Bone marrow (tissue), 2 donors: ENCODE measurements around the gene GPATCH8.
"Not testable (repeated sequence)": the region's sequence is repeated elsewhere in the genome, so short reads cannot be mapped to it uniquely, and the experiment has no call there.

Experiments used
- DNase-seq, 2 donors: peaks; one replicate each; lab custom pipeline; 2025; lab: John Stamatoyannopoulos, UW

The GPATCH8 gene

DNA sequence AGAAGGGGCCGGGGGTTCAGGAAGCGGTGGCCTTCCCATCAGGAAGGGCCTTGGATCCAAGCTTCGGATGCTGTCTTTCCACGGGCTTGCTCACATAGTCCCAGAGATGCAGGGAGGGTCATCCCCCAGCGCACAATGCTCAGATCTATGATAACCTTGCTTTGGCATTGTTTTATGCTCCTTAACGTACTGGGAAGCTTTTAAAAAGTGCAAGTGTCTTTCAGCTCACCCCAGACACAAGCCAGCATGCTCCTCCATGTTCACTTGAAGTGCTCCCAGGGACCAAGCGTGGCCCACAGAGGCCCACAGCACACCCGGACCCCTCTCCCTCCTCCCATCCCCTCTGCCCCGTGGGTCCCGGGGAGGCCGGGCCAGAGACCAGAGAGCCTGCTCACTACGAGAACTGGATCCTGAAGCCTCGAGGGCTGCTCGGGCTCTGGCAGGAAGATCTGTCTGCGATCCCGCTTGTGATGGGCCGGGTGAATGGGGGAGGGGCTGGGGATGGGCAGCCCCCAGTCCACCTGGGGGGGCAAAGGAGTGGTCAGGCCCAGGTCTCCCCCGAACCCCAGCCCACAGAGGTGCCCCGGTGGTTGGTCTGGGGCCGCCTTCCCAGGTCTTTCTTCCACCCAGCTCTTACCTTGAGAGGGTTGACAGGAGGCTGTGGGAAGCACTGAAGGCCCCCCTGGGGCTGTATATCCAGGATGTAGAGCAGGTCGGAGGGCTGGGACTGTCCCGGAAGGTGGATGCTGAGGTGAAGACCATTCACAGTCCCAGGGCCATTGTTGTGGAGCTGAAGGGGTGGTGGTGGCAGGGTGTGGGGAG is 127.8 kb downstream of the GPATCH8 start:
- DNase-seq = no peak

DNA sequence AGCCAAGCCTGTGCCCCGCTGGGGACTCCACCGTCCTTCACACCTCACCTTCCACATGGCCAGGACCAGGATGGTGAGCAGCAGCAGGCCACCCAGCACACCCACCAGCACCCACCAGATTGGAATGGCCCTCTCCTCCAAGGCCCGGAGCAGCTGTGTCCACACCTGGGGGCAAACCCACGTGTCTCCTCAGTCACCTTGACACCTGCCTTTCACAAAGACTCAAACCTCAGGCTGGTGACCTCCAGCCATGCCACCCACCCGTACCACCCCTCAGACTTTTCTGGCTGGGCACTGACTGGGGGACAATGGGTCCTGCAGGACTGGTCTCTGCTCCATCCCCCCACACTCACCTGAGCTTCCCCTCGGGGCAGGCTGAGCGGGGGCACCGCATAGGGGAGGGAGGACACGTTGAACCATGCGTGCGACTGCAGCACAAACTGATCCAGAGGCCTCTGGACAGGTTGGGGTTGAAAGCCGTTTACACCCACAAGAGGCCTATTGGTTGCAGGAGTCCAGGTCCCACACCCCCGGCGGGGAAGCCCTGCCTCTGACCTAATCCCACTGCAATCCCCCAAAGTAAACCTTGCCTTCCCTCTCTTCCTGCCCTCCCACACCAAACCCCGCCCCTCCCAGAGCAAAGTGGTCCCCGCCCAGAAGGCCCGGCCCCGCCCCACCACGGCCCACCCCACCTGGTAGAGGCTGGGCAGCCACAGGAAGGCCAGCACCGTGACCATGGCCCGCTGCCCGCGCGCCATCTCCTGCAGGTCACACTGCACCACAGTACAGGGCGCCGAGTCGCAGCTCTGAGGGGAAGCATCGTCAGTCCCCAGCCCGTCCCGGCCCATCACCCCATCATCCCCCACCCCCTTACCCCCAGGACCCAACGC is 128.7 kb downstream of the GPATCH8 start:
- DNase-seq = no peak

DNA sequence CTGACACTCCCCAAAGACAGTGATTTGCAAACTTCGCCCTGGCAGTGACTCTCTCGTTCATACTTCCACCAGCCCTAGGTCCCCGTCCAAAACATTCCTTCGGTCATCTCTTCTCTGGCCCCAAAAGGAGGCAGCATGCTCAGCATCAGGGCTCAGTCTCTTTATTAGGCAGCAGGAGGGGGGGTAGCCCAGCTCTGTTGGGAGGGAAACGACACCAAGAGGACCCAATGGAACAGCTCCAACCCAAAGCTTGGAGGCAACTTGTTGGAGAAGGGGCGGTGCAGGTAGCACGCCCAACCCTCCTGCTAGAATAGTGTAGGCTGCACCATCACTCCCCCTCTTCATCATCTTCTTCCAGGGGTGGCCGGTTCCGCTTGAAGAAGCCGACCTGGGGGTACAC is 131.2 kb downstream of the GPATCH8 start:
- DNase-seq = no peak

DNA sequence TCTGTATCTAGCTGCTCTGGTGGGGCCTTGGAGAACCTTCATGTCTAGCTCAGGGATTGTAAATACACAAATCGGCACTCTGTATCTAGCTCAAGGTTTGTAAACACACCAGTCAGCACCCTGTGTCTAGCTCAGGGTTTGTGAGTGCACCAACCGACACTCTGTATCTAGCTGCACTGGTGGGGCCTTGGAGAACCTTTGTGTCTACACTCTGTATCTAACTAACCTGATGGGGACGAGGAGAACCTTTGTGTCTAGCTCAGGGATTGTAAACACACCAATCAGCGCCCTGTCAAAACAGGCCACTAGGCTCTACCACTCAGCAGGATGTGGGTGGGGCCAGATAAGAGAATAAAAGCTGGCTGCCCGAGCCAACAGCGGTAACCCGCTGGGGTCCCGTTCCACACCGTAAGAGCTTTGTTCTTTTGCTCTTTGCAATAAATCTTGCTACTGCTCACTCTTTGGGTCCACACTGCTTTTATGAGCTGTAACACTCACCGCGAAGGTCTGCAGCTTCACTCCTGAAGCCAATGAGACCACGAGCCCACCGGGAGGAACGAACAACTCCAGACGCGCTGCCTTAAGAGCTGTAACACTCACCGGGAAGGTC is 133.7 kb downstream of the GPATCH8 start:
- DNase-seq = not testable (repeated sequence)

DNA sequence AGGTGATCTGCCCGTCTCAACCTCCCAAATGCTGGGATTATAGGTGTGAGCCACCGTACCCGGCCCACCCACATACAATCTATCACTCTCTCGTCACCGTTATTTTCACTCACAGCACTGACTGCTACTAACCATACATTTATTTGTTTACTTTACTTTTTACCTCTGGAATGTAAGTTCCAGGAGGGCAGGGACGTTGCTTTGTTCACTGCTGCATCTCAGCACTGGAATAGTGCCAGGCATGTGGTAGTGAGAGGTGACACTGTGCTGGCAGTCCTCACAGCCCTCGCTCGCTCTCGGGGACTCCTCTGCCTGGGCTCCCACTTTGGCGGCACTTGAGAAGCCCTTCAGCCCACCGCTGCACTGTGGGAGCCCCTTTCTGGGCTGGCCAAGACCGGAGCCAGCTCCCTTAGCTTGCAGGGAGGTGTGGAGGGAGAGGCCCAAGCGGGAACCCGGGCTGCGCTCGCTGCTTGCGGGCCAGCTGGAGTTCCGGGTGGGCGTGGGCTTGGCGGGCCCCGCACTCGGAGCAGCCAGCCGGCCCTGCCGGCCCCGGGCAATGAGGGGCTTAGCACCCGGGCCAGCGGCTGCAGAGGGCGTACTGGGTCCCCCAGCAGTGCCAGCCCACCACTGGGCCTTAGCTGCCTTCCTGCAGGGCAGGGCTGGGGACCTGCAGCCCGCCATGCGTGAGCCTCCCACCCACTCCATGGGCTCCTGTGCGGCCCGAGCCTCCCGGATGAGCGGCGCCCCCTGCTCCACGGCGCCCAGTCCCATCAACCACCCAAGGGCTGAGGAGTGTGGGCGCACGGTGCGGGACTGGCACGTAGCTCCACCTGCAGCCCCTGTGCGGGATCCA is 134.6 kb downstream of the GPATCH8 start:
- DNase-seq = not testable (repeated sequence)

DNA sequence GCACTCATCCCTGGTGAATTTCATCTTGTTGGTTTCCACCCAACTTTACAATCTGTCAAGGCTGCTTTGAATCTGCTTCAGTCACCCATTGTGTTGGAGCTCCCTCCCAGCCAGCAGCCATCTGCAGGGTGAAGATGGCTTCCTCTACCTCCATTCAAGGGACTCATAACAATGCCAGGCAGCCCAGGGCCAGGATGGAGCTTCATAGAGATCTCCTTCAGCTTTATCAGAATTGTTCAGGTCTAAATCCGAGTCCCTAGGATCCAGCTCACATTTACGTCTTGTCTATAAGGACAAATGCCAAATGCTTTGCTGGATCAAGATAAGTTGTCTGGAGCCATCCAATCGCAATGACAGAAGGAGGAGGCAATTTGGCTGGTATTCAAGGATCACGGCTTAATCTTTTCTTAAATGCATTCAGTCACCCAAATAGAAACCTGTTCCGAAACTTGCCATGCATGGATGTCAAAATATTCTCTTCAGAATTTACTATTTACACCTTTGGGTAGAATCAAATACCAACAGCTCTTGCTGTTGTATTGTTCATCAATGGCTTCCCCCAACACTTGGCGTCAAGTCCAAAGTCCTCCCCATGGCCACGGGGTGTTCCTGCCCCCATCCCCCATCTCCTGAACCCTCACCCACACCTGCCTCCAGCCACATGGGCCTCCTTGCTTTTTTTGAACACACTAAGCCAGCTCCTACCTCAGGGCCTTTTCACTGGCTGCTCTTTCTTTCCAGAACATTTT is 135.8 kb downstream of the GPATCH8 start:
- no peak for DNase-seq

DNA sequence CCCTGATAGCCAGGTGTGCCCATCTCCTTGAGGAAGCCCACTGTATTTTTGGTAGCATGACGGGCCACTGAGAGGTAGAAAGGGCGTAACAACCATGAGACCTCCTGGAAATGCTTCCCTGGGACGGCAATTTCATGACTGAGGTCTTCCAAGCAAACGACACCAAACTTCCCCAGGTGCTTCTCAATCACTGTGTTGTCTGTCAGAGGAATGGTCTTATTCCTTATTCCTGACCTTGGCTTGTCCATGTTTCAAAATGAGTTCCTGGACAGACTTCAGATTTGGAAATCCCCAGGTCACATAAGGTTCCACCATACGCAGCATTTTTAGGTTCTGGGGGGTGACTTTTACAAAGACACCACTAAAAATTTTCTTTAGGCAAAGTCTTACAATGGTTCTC is 138.2 kb downstream of the GPATCH8 start:
- DNase-seq = not testable (repeated sequence)

DNA sequence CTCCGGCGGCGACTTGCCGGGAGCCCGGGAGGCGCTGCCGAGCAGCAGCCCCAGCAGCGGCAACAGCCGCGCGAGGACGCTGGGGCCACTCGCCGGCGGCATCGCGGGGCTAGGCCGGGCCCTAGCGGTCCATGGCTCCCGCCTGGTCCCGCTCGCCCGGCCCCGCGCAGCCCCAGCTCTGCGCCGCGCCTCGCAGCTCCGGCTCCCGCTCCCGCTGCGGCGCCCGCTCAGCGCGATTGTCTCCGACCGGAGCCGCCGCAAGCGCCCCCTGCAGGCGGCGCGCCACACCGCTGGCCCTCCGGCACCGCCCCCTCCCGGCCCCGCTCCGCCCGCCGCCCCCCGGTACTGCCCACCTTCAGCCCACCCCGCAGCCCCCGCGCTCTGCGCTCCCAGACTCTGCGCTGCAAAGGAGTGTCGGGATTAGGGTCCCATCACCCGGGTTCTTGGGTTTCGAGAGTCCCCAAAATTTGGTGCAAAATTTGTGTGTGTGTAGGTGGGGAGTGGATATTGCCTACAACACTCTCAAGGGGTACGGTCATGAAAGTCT is 139.5 kb downstream of the GPATCH8 start, which contains the start of gene FAM171A2:
Gene FAM171A2, minus strand, starts transcription at position 241 of the 547 bp plus-strand sequence. Its CDS starts 139 bp downstream, at position 102.
- peak; percentile 4 to 28 for DNase-seq

DNA sequence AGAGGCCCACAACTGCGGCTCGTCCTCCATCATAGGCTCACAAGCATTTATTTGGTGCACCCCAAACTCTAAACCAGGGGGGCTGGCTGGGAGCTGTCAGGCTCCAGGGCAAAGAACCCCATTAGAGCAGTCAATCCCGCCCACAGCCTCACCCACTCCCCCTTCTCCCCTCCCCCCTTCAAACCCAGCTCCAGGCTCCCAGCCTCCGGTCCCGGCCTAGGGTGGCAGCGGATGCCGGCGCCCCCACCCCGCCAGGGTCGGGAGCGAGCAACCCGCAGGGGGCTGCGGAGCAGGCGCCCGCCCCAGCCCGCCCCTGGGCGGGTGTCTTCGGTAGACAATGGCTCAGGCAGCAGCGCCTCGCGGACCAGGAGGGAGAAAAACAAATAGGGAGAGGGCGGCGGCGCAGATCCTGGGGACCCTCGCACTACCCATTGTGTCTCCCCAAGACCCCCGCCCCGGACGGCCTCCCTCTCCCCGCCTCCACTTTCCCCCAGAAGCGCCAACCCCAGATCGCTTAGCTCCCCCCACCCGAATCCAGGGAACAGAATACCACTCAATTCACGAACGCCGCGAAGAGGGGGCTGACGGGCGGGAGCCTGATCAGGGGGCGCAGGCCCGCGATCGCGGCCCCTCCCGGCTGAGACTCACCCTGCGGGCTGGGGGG is 140.1 kb downstream of the GPATCH8 start:
- DNase-seq = no peak

DNA sequence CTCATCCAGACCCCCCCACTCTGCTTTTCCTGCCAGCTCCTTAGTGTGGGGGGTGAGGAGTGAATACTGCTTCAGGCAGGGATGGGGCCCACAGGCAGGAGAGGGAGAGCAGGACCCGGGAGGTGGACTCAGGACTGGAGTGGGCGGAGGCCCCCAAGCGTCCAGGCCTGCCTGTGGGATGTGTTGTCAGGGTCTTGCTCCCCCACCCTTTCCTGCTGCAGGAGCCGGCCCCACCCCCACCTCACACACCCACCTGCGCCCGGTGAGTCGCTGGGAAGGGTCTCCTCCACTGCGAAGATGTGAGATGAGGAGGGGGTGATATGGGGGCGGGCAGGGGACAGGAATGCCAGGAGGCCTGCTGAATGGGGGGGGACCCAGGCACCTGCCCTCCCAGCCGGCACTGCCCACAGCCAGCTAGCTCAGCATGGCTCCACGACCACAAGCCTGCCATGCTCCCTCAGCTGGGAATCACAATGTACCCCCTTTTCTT is 140.7 kb downstream of the GPATCH8 start:
- DNase-seq = no peak

DNA sequence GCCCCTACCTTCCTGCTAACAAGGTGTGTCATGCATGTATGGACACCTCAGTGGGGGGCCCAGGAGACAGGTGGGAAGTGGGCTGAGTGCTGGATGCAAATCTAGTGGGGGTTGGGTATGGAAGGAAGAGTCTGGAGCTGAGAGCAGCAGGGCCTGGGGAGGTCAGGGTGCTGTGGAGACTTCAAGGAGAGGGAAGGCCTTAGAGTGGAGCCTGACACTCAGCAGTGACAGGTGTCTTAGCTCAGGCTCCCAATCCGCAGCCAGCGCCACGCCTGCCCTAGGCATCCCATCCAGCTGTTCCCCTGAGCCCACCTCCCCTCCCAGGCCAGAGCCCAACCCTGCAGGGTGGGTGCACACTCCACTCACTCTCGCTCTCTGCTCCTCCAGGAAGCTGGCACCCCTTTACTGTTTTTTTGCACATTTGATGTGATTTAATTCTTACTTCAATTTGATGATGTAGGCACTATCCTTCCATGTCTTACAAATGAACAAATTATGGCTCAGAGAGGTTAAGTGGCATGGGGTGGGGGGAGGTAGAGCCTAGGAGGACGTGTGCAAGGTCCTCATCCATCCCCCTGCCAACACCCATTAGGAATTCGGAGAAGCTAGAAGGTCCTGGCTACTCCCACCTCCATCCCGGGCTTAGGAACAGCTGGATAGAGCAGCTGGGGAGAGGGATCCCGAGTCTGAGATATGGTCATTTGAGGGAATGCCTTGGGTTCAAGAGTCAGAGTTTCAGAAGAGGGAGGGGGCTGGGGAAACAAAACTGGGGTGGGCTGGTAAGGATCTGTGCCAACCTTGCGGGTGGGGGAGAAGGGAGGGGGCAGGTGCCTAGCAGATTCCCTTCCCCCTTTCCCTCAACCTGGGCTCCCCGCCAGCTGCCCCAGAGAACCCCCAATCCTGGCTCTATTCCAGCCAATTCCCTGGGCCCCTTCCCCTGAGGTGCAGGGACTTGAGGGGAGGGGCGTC is 141.6 kb downstream of the GPATCH8 start:
- no peak for DNase-seq

DNA sequence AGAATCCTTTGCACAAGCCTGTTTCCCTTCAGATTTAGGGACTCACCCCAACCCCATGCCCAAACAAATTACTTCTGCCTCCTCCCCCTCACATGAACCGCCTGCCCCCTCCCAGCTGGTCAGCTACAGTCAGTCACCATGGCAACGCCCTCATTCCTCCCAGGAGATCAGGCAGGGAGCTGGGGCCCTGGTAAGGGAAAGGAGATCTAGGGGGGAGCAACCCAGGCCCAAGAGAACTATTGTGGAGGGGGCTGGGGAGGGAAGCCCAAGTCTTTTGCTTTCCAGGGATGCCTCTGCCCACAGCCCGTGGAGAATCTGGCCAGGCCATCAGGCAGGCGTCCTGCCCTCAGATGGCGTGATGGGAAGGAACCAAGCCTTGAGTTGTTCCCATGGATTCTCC is 142.4 kb downstream of the GPATCH8 start:
- DNase-seq = no peak

DNA sequence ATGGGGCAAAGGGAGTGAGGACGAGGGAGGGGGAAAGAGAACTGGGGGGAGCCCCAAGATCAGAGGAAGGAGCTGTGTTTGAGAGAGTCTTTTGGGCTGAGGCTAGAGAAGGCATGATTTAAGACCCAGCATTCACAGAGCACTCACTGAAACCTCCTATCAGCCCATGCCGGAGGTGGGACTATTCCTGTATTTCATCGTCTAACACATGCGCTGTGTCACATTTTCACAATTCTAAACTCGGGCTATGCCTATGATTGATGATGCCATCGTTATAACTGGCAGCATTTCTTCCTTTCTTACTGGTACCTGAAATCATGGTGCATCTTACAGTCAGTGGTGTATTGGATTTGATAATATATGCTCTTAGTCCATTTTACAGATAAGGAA is 143.1 kb downstream of the GPATCH8 start:
- DNase-seq = no peak

DNA sequence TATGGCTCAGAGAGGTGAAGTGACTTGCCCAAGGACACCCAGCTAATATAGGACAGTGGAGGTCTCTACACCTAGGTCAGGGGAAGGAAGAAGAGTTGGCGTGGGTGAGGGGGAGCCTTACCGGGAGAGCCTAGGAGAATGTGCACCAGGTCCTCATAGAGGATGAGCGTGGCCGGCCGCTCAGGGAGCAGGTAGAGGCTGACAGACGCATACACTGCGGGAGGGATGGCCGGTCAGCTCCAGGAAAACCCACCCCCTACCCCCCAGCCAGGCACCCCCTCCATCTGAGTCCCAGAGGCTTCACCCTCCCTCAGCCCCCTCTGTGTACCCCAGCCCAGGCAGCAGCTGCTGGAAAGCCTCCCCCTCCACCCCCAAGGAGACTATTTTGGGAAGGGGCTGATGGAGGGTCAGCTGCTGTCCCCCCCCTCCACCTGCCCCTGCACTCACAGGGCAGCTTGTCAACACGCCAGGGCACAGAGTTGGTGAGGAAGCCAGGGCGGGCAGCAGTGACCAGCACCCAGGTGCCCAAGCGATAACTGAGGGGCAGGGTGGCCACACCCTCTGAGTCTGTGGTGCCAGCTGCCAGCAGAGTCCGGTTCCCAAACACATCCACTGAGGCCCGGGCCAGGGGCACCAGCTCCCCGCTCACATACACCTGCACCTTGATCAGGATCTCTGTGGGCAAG is 143.6 kb downstream of the GPATCH8 start:
- DNase-seq = no peak

DNA sequence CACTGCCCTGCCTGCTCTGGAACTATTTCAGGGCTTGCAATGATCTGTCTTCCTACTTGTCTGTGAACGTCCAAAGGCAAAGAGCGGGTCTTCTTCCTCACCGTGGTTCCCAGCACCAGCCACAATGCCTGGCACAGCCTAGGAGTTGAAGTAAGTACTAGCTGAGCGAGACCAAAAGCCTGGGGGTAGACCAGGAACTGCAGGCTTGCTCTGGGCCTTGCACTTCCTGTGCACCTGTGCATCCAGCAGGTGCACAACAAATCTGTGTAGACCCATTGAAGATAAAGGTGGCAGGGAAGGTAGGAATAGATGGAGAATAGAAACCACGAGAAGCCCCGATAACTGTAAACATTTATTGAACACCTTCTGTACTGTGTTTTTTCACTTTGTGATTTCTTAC is 144.2 kb downstream of the GPATCH8 start:
- no peak for DNase-seq

DNA sequence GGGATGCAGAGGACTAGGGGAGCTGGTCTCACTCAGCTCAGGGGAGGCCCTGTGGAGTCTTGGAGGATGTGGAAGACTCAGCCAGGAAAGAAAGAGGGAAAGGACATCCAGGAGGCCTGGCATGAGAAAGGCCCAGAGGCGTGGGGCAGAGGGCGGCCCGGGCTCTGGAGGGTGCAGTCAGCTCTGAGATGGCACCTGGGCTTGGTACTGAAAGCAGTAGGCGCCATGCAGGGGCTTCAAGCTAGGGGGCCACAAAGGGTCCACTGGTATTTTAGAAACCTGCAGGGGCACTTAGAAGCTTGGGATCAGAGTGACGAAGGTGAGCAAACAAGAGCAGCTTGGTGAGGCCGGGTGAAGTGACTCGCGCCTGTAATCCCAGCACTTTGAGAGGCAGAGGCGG is 145.1 kb downstream of the GPATCH8 start:
- DNase-seq = no peak

DNA sequence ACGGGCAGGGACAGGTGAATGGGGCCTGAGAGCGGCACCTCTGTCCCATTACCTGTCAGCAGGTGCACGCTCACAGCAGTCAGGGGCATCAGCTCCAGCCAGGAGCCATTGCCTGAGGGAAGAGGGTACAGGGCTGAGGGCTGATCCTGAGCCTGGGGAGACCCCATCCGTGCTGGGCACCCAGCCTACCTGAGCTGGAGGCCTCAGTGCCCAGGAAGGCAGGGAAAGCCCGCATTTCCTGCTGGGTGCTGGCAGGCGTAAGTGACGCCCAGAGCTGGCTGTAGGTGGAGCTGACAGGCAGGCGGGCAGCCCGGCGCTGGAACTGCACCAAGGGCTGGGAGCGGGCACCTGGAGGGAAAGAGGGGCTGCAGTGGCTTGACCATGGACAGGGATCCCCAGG is 147.0 kb downstream of the GPATCH8 start:
- no peak for DNase-seq

DNA sequence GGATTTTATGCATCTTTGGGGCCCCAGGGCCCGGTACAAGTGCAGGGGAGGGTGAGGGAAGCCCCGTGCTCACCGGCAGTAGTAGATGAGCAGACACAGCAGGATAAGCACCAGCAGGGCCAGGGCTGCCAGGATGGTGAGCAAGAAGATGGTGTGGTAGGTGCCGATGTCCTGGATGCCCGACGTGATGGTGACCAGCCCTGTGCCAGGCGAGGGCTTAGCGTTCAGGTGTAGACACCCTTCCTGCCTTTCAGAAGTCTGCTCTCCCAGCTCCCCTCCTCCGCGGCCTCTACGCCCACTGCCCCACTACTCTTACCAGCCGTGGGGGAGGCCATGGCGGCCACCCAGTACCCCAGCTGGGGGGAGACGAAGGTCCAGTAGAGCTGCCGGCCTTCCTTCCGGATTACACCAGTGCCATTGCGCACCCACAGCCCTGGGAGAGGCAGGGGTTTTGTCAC is 147.5 kb downstream of the GPATCH8 start:
- DNase-seq = no peak
